ENCODE measurements around the gene BRD4.

BRD4 gene

GRCh38 chr19:15265214-15265849 is 67.0 kb downstream of the BRD4 start:
- no peak for DNase-seq (ENCODE audit: low read depth in 2 of 2)

- DNase-seq (ENCODE audit: low read depth in 2 of 2) = no peak
Observed at GRCh38 chr19:15264933-15265206, 67.5 kb downstream of the BRD4 start.

GRCh38 chr19:15264061-15264932 is 68.0 kb downstream of the BRD4 start:
- DNase-seq (ENCODE audit: low read depth in 2 of 2) = peak; percentile 31 to 61

DNA sequence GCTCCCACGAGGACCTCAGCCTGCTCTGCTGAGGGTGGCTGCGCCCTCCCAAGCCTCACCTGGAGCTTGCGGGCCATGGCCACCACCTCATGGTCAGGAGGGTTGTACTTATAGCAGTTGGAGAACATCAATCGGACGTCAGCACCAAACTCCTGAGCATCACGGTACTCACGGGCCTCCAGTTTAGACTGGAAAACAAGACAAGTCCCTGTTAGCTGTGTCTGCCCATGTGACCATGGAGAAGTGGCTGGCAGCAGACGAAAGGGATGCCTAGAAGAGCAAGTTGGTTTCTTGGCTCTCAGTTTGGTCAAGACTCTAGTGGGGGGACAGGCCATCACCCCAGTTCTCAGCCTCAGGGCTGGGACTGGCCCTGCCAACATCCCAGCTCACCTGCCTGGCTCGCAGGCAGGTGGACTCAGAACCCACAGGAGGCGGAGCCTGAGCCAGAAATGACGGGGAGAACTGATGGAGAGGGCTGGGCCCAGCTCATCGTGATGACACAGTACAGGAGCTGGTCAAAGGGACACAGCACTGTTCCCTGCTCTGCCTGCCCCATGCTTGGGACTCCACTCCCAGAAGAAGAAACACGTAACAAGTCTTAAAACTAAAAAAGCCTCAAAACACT is 68.9 kb downstream of the BRD4 start:
- no peak for DNase-seq (ENCODE audit: low read depth in 2 of 2)

DNA sequence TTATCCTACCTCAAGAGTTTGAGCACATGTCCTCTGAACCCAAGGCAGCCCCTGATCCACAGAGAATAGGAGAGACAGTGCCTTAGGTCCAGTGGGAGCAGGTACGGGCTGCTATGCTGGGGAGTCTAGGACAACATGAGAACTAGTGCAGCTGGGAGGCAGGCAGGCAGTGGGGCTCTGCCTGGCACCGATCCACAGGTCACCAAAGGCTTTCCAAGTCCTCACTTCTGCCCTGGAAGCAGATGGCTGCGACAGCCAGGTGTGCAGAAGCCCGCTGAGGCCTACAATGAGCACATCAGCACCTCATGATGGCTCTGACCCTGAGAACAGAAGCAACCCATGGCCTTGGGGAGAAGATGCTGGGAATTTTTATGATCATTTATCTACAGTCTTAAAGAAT is 70.3 kb downstream of the BRD4 start:
- DNase-seq (ENCODE audit: low read depth in 2 of 2) = no peak

- no peak for DNase-seq (ENCODE audit: low read depth in 2 of 2)
Observed at GRCh38 chr19:15260939-15261338, 71.4 kb downstream of the BRD4 start.

DNA sequence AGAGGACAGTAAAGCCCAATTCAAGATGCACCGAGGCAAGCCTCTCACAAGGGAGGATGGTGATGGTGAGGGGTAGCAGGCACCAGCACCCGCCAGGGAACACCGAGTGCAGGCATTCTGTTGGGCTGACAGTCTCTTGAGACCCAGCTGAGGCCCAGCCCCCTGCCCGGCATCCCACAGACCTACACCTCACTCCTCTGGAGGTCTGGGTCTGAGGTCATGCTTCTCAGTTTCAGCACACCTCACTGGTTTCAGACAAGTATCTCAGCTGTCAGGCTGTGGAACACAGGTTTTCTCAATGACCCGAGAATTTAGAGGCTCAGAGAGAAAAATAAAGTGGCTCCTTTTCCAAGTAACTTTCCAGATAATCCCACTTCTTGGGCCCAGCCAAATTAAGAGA is 72.4 kb downstream of the BRD4 start:
- DNase-seq (ENCODE audit: low read depth in 2 of 2) = no peak

DNA sequence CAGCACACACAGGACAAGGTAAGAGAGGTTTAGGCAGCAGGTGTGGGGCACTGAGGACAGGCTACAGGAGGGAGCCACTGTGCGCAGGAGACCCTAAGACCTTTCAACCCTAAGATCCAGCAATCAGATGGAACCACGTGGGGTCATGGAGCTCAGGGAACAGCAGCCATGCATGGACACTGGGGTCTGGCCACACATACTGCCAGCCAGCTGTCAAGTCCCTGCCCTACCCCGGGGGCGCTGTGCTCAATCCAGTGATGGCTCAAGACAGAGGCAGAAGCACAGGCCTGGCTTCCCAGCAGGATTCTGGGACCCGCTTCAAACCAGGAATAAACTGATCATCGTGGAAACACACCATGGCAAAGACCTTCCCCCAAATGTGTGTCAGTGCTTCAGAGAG is 74.6 kb downstream of the BRD4 start:
- no peak for DNase-seq (ENCODE audit: low read depth in 2 of 2)

GRCh38 chr19:15256708-15257331 is 75.5 kb downstream of the BRD4 start:
- DNase-seq (ENCODE audit: low read depth in 2 of 2) = no peak

- DNase-seq (ENCODE audit: low read depth in 2 of 2) = no peak
Observed at GRCh38 chr19:15255359-15255990, 76.9 kb downstream of the BRD4 start.

GRCh38 chr19:15254547-15254946 is 77.8 kb downstream of the BRD4 start:
- no peak for DNase-seq (ENCODE audit: low read depth in 2 of 2)

DNA sequence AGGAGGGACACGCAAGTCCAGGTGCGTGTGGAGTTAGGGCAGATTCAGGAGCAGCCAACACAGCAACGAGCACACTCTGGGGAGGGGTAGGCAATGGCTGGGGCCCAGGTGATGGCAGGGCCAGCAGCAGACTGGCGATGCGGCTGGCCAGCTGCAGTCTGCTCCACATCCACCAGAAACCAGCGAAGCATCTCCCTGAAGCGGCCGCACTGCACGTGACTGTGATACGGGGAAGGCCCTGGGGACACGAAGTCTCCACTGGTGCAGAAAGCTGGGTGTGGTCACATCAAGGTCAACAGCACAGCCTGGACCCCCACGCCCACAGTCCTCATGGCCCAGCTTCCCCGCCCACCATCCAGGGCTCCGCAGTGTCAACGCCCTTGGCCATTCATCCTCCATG is 78.8 kb downstream of the BRD4 start:
- DNase-seq (ENCODE audit: low read depth in 2 of 2) = no peak

- no peak for DNase-seq (ENCODE audit: low read depth in 2 of 2)
Observed at GRCh38 chr19:15253061-15253460, 79.3 kb downstream of the BRD4 start.

DNA sequence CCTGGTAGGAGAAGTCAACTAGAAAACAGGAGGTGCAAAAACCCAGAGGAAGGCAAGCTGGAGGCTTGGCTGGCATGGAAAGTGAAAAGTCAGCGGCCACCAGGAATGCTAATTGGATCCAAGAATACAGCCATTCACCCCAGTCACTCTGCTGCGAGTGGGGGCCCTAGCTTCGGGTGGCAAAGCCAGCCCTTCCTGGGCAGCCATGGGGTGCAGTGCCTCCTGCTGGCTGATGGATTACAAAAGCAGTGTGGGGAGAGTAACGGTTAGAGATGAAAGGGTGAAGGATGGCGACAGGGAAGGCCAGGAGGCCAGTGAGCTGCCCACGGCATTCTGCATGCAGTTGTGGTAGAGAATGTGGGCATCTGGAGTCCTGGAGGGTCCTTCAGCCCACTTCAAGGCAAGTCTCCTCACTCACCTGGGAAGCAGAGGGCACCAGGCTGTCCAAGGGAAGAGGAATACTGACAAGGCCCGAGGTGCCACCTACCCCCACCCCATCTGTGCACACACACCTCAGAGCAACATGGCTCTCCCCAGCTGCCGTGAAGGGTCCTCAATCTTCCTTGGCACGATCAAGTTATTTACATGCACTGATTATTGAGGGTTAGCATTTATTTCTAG is 79.8 kb downstream of the BRD4 start:
- DNase-seq (ENCODE audit: low read depth in 2 of 2) = no peak

- DNase-seq (ENCODE audit: low read depth in 2 of 2) = no peak
Observed at GRCh38 chr19:15251749-15252397, 80.5 kb downstream of the BRD4 start.

- DNase-seq (ENCODE audit: low read depth in 2 of 2) = no peak
Observed at GRCh38 chr19:15251010-15251748, 81.2 kb downstream of the BRD4 start.

GRCh38 chr19:15250640-15250993 is 81.7 kb downstream of the BRD4 start:
- DNase-seq (ENCODE audit: low read depth in 2 of 2) = no peak

GRCh38 chr19:15249972-15250639 is 82.2 kb downstream of the BRD4 start:
- no peak for DNase-seq (ENCODE audit: low read depth in 2 of 2)

GRCh38 chr19:15249528-15249874 is 82.8 kb downstream of the BRD4 start:
- DNase-seq (ENCODE audit: low read depth in 2 of 2) = no peak
